Cardiac muscle cell (in vitro differentiated cells and primary cell): ENCODE data around the gene ATP6V0A1. TPM values are rescaled to one million over a fixed set of nuclear protein-coding genes. Genes with fewer than 3 reads are reported as not detected.
"Not testable (repeated sequence)": the region's sequence is repeated elsewhere in the genome, so short reads cannot be mapped to it uniquely, and the experiment has no call there.

ENCODE experiments used
- DNase-seq, 2 donors: peaks; one replicate each; pipeline versions ENCODE4 v3.0.0 to v3.0.0-alpha.2; 2010 to 2017; ENCODE audit warnings: low read depth in 1 of 2, low spot score in 1 of 2
- H3K27ac ChIP-seq: fragments of 200-600 bp; sonication (generic); 2 replicates; pipeline ENCODE4 v1.5.1; 2016
- H3K27me3 ChIP-seq: fragments of 200-600 bp; sonication (generic); 2 replicates; pipeline ENCODE4 v1.6.0; 2016; ENCODE audit warnings: control low read depth
- H3K36me3 ChIP-seq: fragments of 200-600 bp; sonication (generic); 2 replicates; pipeline ENCODE4 v1.5.1; 2016; ENCODE audit warnings: control low read depth
- H3K4me1 ChIP-seq: fragments of 200-600 bp; sonication (generic); 2 replicates; pipeline ENCODE4 v1.8.1; 2017; ENCODE audit warnings: low read depth, mild to moderate bottlenecking, mixed run types
- H3K4me3 ChIP-seq: fragments of 200-600 bp; sonication (generic); 2 replicates; pipeline ENCODE4 v1.5.1; 2016; ENCODE audit warnings: mild to moderate bottlenecking
- H3K9me3 ChIP-seq: fragments of 200-600 bp; sonication (generic); 2 replicates; pipeline ENCODE4 v1.5.1; 2017; ENCODE audit warnings: low read depth, mild to moderate bottlenecking, control low read depth
- CTCF ChIP-seq: IDR thresholded peaks from 2 replicates; pipeline ENCODE4 v1.5.1; 2012; ENCODE audit warnings: low read depth, mild to moderate bottlenecking, low read length
- polyA plus RNA-seq: library from polyadenylated mRNA; unstranded; fragments of >200 nt; fragmentation: Nextera tagmentation; extraction: Ambion mirVana; gene quantifications from 2 replicates; pipeline ENCODE4 v1.2.1, GENCODE V29; 2016
- total RNA-seq: library from RNA; depleted of rRNA; stranded (reverse); fragments of >200 nt; gene quantifications from 2 replicates; pipeline ENCODE4 v1.2.3, GENCODE V29; 2016

Gene ATP6V0A1
- total and polyA plus RNA-seq, 2 experiments from 2014 or later = 44.6 to 50.8 TPM

GRCh38 chr17:42413464-42414040 lies 45.1 kb upstream of the ATP6V0A1 start:
- H3K36me3 ChIP-seq = no peaks in the 10 kb centered on the region
- no peaks in the 10 kb centered on the region for H3K9me3 ChIP-seq
- H3K27ac ChIP-seq = no peak overlapping the region
- no peak overlapping the region for H3K4me3 ChIP-seq
- H3K4me1 ChIP-seq = no peaks in the 10 kb centered on the region
- H3K27me3 ChIP-seq = no peaks in the 10 kb centered on the region
- no peak for TF ChIP-seq CTCF
- DNase-seq = peak in 1 of 2 donors; percentile 24

DNA sequence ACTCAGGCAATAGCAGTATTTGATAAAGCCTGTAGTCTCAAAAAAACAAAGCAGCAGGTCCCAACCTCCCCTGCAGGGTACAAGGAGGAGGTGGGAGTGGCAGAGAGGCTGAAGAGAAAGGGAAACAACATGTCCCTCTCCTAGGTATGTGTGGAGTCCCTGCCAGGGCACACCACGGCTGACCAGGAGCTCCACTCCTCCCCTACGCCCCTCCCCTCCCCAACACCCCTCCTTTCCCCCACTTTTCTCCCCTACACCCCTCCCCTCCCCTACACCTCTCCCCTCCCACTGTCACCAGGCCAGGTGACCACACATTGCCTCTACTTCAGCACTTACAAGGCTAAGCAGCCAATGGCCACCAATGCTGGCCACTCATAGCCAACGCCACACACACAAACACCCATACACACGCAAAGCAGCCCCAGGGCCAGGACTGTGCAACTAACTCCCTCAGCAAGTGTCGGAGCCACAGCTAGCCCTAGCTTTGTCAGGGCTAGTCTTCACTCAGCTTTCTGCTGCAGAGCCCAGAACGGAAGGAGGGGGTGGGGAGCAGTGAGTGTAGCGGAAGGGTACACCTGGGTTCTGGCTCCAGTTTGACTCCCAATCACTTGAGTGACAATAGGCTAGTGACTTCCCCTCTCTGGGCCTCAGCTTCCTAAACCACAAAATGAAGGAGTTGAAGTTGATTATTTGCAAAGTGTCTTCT lies 43.8 kb upstream of the ATP6V0A1 start:
- Histone ChIP-seq H3K4me1 (peaks cover 1% of the 10 kb centered on the region), H3K36me3 (no peaks in the 10 kb centered on the region), H3K9me3 (no peaks in the 10 kb centered on the region), H3K4me3 (no peak overlapping the region), H3K27ac (no peak overlapping the region), H3K27me3 (no peaks in the 10 kb centered on the region)
- DNase-seq = no peak
- no peak for TF ChIP-seq CTCF

DNA sequence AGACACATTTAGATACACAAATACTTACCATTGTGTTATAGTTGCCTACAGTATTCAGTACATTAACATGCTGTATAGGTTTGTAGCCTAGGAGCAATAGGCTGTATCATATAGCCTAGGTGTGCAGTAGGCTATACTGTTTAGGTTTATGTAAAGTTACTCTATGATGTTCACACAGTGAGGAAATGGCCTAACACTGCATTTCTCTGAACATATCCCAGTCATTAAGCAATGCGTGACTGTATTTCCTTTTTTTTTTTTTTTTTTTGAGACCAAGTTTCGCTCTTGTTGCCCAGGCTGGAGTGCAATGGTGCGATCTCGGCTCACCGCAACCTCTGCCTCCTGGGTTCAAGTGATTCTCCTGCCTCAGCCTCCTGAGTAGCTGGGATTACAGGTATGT lies 40.7 kb upstream of the ATP6V0A1 start:
- H3K4me3 ChIP-seq, DNase-seq, H3K9me3 ChIP-seq, H3K36me3 ChIP-seq, H3K27ac ChIP-seq: not testable (repeated sequence)
- H3K27me3 ChIP-seq = peaks cover 20% of the 10 kb centered on the region
- peaks cover 25% of the 10 kb centered on the region for H3K4me1 ChIP-seq

DNA sequence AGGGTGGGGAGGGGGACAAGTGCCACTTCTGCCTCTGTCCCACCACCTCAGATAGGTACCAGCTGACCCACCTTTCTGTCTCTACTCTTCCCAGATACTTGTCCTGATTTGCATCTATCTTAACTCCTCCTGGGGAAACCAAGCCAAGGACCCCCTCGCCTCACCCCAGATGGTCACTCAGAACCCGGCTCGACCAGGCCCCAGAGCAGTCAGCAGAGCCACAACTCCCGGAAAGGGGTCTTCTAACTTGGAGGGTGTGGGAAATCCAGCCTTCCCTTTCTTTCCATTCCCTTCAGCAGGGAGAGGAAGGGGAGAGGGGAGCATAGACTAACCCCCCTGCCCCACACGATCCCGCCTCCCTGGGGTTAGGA lies 37.6 kb upstream of the ATP6V0A1 start:
- Histone ChIP-seq H3K9me3 (no peaks in the 10 kb centered on the region), H3K27ac (peak overlapping the region; percentile 4), H3K36me3 (no peaks in the 10 kb centered on the region), H3K4me1 (peaks cover 25% of the 10 kb centered on the region), H3K27me3 (peaks cover 20% of the 10 kb centered on the region), H3K4me3 (peak overlapping the region; percentile 52)
- DNase-seq = no peak
- no peak for TF ChIP-seq CTCF

GRCh38 chr17:42421507-42422338 lies 37.0 kb upstream of the ATP6V0A1 start:
- Histone ChIP-seq H3K4me1 (peaks cover 25% of the 10 kb centered on the region), H3K9me3 (no peaks in the 10 kb centered on the region), H3K4me3 (peak overlapping the region; percentile 52), H3K27me3 (peaks cover 20% of the 10 kb centered on the region), H3K36me3 (no peaks in the 10 kb centered on the region), H3K27ac (no peak overlapping the region)
- peak; percentile 36 to 68 for DNase-seq
- no peak for TF ChIP-seq CTCF

DNA sequence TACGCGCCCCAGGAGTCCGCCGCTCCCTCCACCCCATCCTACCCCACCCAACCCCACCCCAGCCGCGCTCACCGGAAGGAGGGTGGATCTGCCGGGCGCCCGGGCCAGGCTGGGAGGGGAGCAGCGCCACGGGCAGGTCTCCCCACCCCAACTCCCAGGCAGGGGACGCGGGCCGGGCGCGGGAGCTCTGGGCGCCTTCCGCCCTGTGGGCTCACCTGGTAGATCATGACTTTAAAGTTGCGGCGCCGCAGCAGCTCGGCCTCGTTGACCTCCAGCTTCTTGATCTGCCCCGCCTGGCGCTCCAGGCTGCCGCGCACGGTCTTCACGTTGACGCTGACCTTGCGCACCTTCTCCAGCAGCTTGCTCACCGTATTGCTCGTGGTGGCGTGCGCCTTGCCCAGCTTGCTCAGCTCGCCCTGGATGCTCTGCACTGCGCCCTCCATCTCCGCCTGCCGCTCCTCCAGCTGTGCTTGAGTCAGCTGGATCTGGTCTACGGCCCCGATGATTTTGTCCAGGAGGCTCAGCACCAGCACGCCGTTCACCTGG lies 36.2 kb upstream of the ATP6V0A1 start:
- Histone ChIP-seq H3K36me3 (no peaks in the 10 kb centered on the region), H3K4me1 (peaks cover 25% of the 10 kb centered on the region), H3K27ac (peak overlapping the region; percentile 36), H3K4me3 (peak overlapping the region; percentile 52), H3K9me3 (no peaks in the 10 kb centered on the region), H3K27me3 (peaks cover 20% of the 10 kb centered on the region)
- TF ChIP-seq CTCF = no peak
- peak; percentile 35 to 48 for DNase-seq
